ENCODE results near the gene FUNDC2.

DNA sequence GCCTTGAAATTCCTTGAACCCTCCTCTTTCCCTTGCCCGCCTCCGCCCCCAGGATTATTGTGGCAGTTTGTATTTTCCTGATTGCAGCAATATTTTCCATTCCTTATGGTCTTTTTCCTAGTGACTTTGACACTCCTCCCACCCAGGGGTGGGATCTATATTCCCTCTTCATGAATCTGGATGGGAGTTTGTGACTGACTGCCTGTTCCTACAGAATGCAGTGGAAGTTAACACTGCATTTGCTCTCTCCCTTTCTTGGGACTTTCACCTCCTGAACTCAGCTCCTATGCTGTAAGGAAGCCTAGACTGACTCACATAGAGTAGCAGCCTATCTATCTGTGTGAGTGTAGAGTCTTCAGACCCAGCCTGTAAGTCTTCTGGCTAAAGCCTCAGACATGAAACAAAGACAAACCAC is 2.2 kb downstream of the FUNDC2 start:
- TF ChIP-seq, protein P1, sequence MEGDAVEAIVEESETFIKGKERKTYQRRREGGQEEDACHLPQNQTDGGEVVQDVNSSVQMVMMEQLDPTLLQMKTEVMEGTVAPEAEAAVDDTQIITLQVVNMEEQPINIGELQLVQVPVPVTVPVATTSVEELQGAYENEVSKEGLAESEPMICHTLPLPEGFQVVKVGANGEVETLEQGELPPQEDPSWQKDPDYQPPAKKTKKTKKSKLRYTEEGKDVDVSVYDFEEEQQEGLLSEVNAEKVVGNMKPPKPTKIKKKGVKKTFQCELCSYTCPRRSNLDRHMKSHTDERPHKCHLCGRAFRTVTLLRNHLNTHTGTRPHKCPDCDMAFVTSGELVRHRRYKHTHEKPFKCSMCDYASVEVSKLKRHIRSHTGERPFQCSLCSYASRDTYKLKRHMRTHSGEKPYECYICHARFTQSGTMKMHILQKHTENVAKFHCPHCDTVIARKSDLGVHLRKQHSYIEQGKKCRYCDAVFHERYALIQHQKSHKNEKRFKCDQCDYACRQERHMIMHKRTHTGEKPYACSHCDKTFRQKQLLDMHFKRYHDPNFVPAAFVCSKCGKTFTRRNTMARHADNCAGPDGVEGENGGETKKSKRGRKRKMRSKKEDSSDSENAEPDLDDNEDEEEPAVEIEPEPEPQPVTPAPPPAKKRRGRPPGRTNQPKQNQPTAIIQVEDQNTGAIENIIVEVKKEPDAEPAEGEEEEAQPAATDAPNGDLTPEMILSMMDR (IDR thresholded peaks at IDR 0.05): no peak
- TF ChIP-seq EP300 (IDR thresholded peaks at IDR 0.05): no peak
- TF ChIP-seq POLR2A (IDR thresholded peaks at IDR 0.05): no peak
